GM21737 (cell line): ENCODE data around the gene ACBD6.

ENCODE experiments used
- ATAC-seq: cut with Tn5 transposase; IDR thresholded peaks from one replicate; pipeline ENCODE4 v1.9.1; 2021; ENCODE audit warnings: mild to moderate bottlenecking, moderate library complexity; ENCODE audit not compliant: unreplicated experiment

ACBD6 gene

GRCh38 chr1:180525715-180526039 is 23.3 kb upstream of the ACBD6 start:
- no peak for ATAC-seq

- ATAC-seq, result no peak
These were observed 22.7 kb upstream of the ACBD6 start for GRCh38 chr1:180524915-180525714.

GRCh38 chr1:180524160-180524914 is 22.0 kb upstream of the ACBD6 start:
- no peak for ATAC-seq

GRCh38 chr1:180522213-180522515 is 19.8 kb upstream of the ACBD6 start:
- ATAC-seq, result no peak

- ATAC-seq, result no peak
These were observed 19.3 kb upstream of the ACBD6 start for GRCh38 chr1:180521474-180522212.

GRCh38 chr1:180519846-180520245 is 17.5 kb upstream of the ACBD6 start:
- ATAC-seq, result no peak

- ATAC-seq, result peak; percentile 93
These were observed 13.5 kb upstream of the ACBD6 start for GRCh38 chr1:180515857-180516388.

- no peak for ATAC-seq
These were observed 13.0 kb upstream of the ACBD6 start for GRCh38 chr1:180515364-180515763.

- ATAC-seq, result no peak
These were observed 11.2 kb upstream of the ACBD6 start for GRCh38 chr1:180513531-180513930.

- no peak for ATAC-seq
These were observed 8.5 kb upstream of the ACBD6 start for GRCh38 chr1:180510882-180511281.

- no peak for ATAC-seq
These were observed 6.3 kb upstream of the ACBD6 start for GRCh38 chr1:180508725-180509097.

GRCh38 chr1:180507795-180508724 is 5.7 kb upstream of the ACBD6 start:
- no peak for ATAC-seq

- ATAC-seq, result no peak
These were observed 3.5 kb upstream of the ACBD6 start for GRCh38 chr1:180505732-180506335.

- no peak for ATAC-seq
These were observed 1.8 kb upstream of the ACBD6 start for GRCh38 chr1:180504186-180504585.

- ATAC-seq, result no peak
These were observed 994 bp upstream of the ACBD6 start for GRCh38 chr1:180503280-180503862.

- ATAC-seq, result peak; percentile 32
These were observed 464 bp downstream of the ACBD6 start for GRCh38 chr1:180501865-180502360.

- no peak for ATAC-seq
These were observed 1.7 kb downstream of the ACBD6 start for GRCh38 chr1:180500689-180501088.

- ATAC-seq, result no peak
These were observed 3.8 kb downstream of the ACBD6 start for GRCh38 chr1:180498594-180498993.

GRCh38 chr1:180497826-180498225 is 4.6 kb downstream of the ACBD6 start:
- no peak for ATAC-seq

- no peak for ATAC-seq
These were observed 8.0 kb downstream of the ACBD6 start for GRCh38 chr1:180494370-180494769.
